Measurements from ENCODE around the gene INHA.

INHA gene

DNA sequence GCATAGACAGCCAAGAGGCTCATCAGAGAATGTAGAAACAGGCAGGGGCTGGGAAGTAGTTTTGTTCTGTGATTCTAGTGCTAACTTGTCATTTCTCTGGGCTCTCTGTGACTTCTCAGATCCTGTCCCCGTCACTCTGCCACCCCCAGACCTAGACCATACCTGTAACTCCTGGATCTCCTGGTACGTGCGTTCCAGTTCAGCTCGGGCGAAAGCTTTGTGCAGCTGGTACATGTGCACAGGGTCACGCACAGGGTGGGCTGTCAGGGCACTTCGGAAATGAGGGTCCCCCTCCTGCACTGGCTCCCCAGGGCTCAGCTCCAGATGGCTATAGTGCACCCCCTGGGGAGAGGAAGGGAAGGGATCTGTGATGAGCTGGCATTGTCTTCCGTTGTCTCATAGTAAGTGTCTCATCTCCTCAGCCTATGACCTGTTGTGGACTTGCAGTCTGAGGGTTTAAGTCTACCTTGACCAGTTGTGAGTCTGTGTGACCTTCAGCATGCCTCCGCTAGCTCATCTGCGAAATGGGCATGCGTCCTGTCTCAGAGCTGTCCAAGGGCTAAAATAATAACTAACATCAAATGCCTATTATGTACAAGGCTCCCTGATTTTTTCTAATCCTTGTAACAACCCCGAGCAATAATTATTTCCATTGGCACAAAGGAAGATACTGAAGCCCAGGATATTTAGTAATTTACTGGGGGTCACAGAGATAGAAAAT is 31.2 kb upstream of the INHA start:
- H3K4me3 ChIP-seq (ENCODE audit: severe bottlenecking): no peak overlapping the region
- no peak for DNase-seq (ENCODE audit: low spot score)
- H3K4me1 ChIP-seq (ENCODE audit: insufficient read depth, poor library complexity, severe bottlenecking): peaks cover 9% of the 10 kb centered on the region
- H3K27me3 ChIP-seq (ENCODE audit: insufficient read depth, poor library complexity, severe bottlenecking): no peaks in the 10 kb centered on the region
- peaks cover 27% of the 10 kb centered on the region for H3K36me3 ChIP-seq (ENCODE audit: low read depth)
- no peak overlapping the region for H3K27ac ChIP-seq (ENCODE audit: poor library complexity, severe bottlenecking)
- TF ChIP-seq, protein P1, sequence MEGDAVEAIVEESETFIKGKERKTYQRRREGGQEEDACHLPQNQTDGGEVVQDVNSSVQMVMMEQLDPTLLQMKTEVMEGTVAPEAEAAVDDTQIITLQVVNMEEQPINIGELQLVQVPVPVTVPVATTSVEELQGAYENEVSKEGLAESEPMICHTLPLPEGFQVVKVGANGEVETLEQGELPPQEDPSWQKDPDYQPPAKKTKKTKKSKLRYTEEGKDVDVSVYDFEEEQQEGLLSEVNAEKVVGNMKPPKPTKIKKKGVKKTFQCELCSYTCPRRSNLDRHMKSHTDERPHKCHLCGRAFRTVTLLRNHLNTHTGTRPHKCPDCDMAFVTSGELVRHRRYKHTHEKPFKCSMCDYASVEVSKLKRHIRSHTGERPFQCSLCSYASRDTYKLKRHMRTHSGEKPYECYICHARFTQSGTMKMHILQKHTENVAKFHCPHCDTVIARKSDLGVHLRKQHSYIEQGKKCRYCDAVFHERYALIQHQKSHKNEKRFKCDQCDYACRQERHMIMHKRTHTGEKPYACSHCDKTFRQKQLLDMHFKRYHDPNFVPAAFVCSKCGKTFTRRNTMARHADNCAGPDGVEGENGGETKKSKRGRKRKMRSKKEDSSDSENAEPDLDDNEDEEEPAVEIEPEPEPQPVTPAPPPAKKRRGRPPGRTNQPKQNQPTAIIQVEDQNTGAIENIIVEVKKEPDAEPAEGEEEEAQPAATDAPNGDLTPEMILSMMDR (IDR thresholded peaks at IDR 0.05; ENCODE audit: poor library complexity, severe bottlenecking): no peak
- H3K9me3 ChIP-seq (ENCODE audit: severe bottlenecking): no peaks in the 10 kb centered on the region
- no peak for ATAC-seq (ENCODE audit: low read depth)

DNA sequence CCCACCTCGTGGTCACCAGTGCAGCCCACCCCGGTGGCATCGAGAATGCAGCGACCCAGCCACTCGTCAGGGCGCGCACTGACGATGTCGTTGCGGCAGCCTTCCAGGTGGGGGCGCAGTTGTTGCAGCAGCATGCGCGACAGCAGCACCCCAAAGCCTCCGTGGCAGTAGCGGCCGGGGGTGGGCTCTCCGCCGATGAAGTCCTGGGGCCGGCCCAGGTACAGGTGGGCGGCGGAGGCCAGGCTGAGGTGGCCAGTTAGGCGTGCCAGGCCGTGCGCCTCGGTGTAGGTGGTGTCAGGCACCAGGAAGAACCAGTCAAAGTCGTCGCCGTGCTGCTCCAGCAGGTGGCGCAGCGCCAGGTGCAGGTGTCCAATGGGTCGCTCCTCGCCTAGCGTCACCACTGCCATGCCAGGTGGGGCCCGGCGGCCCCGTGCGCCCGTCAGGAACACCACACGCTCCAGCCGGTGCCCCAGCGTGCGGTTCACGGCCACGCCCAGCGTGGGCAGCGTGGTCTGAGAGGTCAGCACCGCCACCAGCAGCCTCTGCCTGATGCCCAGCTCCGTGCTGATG is 30.4 kb upstream of the INHA start:
- TF ChIP-seq, protein P1 (IDR thresholded peaks at IDR 0.05; ENCODE audit: poor library complexity, severe bottlenecking): peak; percentile 98
- peak overlapping the region; percentile 79 for H3K27ac ChIP-seq (ENCODE audit: poor library complexity, severe bottlenecking)
- DNase-seq (ENCODE audit: low spot score) (peak; percentile 89), ATAC-seq (ENCODE audit: low read depth) (peak; percentile 37)
- H3K36me3 ChIP-seq (ENCODE audit: low read depth): peaks cover 27% of the 10 kb centered on the region
- H3K4me1 ChIP-seq (ENCODE audit: insufficient read depth, poor library complexity, severe bottlenecking): peaks cover 9% of the 10 kb centered on the region
- no peaks in the 10 kb centered on the region for H3K27me3 ChIP-seq (ENCODE audit: insufficient read depth, poor library complexity, severe bottlenecking)
- peak overlapping the region; percentile 80 for H3K4me3 ChIP-seq (ENCODE audit: severe bottlenecking)
- no peaks in the 10 kb centered on the region for H3K9me3 ChIP-seq (ENCODE audit: severe bottlenecking)

DNA sequence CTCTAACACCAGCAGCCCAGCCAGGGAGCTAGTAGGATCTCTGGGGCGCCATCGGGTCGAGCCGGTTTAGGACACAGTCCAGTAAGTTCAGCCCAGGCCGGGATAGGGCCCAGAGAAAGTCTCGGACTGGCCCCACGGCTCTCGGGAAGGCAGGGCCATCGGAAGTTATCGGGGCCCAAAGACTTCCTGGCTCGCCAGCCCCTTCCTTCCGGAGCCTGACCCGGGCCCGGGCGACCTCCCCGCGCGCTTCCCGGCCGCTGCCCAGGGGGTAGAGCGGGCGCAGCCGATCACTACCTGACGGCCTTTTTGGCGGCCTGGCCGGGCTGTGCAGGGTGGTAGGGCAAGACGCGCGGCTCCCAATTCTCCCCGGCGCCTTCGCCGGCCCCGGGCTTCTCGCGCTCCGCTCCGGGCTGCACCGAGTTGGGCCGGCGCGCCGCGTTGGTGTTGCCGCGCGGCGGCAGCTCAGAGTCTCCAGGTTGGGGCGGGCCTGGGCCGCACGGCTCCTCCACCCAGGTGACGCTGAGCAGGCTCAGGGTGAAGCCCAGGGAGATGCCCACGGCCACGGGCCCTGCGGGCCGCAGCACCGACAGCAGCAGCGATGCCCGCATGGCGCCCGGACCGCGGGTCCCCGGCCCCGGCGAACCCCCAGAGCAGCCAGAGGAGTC is 29.0 kb upstream of the INHA start:
- TF ChIP-seq, protein P1 (IDR thresholded peaks at IDR 0.05; ENCODE audit: poor library complexity, severe bottlenecking): no peak
- H3K4me1 ChIP-seq (ENCODE audit: insufficient read depth, poor library complexity, severe bottlenecking): peaks cover 6% of the 10 kb centered on the region
- peak overlapping the region; percentile 79 for H3K27ac ChIP-seq (ENCODE audit: poor library complexity, severe bottlenecking)
- H3K36me3 ChIP-seq (ENCODE audit: low read depth): peaks cover 27% of the 10 kb centered on the region
- H3K4me3 ChIP-seq (ENCODE audit: severe bottlenecking): peak overlapping the region; percentile 80
- ATAC-seq (ENCODE audit: low read depth) (peak; percentile 56), DNase-seq (ENCODE audit: low spot score) (no peak)
- H3K9me3 ChIP-seq (ENCODE audit: severe bottlenecking): no peaks in the 10 kb centered on the region
- no peaks in the 10 kb centered on the region for H3K27me3 ChIP-seq (ENCODE audit: insufficient read depth, poor library complexity, severe bottlenecking)

DNA sequence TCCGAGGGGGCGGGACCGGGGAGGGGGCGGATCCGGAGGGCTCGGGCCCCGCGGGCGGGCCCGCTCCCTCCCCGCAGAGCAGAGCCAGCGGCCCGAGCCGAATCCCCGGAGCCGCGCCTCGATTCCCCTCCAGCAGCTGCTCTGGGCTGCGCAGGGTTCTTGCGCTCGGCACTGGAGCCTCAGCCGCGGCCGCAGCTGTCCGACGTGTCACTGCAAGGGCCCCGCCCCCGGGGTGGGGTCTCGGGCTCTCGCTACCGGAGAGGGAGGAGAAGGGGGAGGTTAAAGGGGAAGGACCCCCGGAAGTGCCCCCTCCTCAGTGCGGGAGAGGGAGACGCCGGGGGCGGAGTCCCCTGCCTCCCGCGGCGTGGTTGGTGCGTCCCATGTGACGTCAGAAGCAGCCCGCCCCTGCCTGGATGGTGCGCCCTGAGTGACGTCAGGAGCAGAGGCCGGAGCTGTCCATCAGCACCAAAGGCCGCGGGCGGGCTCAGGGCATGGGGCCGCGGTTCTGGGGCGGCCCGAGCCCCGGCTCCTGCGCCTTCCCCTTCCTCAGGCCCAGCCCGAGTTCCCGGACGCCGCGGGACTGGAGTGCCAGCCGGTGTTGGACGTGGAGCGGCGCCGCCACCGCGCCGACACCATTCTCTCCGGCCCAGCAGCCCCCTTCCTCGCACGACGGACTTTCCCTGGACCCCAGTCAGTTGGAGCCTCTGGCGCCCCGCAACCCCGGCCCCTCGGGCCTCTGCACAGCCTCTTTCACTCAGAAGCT is 28.3 kb upstream of the INHA start, which contains the start of the genes CHPF and TMEM198:
TSS of gene CHPF (minus strand) at position 214 of the 763 bp plus-strand sequence. CDS start 271 bp downstream, outside the sequence.
TSS of gene TMEM198 (plus strand) at position 433 of the 763 bp plus-strand sequence. CDS start 700 bp downstream, outside the sequence.
- ATAC-seq (ENCODE audit: low read depth): peak; percentile 72

More for the DNA sequence above, 28.3 kb upstream of the INHA start, which contains the start of the genes CHPF and TMEM198:
- H3K4me3 ChIP-seq (ENCODE audit: severe bottlenecking): peak within 1 kb of the TSS; percentile 80
- no peaks in the 10 kb centered on the region for H3K4me1 ChIP-seq (ENCODE audit: insufficient read depth, poor library complexity, severe bottlenecking)
- no peaks in the 10 kb centered on the region for H3K9me3 ChIP-seq (ENCODE audit: severe bottlenecking)
- DNase-seq (ENCODE audit: low spot score): peak; percentile 99
- TF ChIP-seq, protein P1 (IDR thresholded peaks at IDR 0.05; ENCODE audit: poor library complexity, severe bottlenecking): no peak
- peak within 1 kb of the TSS; percentile 79 for H3K27ac ChIP-seq (ENCODE audit: poor library complexity, severe bottlenecking)
- H3K36me3 ChIP-seq (ENCODE audit: low read depth): peaks cover 26% of the 10 kb centered on the region
- H3K27me3 ChIP-seq (ENCODE audit: insufficient read depth, poor library complexity, severe bottlenecking): no peaks in the 10 kb centered on the region

All from RWPE2 (cell line).